MM.1S (cell line): ENCODE results near the gene KIF21B.

Experiments
- CTCF ChIP-seq: fragments of 300-600 bp; sonication (generic); IDR thresholded peaks from 2 replicates; pipeline ENCODE4 v1.5.1; 2016; ENCODE audit warnings: antibody characterized with exemption, low read length, mixed read lengths
- EZH2phosphoT487 ChIP-seq: fragments of 300-600 bp; sonication (generic); IDR thresholded peaks from 2 replicates; pipeline ENCODE4 v1.6.1; 2018; ENCODE audit warnings: antibody characterized with exemption, low read length

DNA sequence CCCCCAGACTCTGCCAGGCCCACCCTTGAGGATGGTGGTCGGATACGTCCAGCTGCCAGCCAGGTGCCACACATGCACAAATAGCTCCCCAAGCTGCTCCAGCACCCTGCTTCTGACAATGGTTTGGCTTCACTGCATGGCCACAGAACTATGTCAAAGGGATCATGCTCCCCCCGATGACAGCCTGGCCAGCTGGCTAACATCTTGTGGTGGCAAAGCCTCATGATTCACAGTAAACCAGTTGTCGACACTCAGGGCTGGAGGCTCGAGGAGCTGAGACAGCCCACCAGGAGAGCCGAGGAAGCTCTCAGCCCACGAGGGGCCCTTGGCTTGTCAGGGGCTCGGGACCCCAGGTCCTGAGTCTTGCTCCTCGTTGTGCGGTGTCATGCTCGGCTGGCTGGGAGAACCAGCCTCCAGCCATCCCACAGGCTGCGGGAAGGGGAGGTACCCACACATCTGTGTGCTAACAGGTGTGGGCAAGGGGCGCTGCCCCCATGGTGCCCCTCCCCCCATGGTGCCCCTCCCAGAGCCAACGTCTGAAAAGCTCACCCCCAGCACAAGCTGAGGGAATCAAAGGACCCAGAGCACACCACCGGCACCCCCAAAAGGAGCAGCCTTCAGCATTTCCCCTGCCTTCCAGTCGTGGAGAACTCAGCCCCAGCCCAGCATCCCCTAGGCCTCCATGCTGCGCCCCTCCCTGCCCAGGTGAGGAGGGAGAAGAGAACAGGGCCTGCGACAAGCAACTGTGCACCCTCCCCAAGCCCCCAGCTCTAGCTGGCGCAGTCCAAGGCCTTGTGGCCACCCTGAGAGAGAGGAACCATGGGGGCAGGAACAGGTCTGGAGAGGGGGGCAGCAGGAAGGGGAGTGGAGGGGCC is 41.2 kb downstream of the KIF21B start:
- TF ChIP-seq EZH2phosphoT487 (no peak), CTCF (no peak)
